CD4-positive, alpha-beta T cell treated with Interleukin-15 for 1 hour (primary cell): ENCODE measurements around the gene SRBD1.

ENCODE experiments used
- DNase-seq: peaks from one replicate; pipeline ENCODE4 v3.0.0-alpha.2; 2020

SRBD1 gene

GRCh38 chr2:45404807-45405297, 206.2 kb downstream of the SRBD1 start:
- DNase-seq: no peak

- DNase-seq: no peak
Observed at GRCh38 chr2:45403036-45403435, 208.0 kb downstream of the SRBD1 start.

GRCh38 chr2:45401431-45401922, 209.6 kb downstream of the SRBD1 start:
- DNase-seq: no peak

GRCh38 chr2:45399040-45399784, 211.9 kb downstream of the SRBD1 start:
- no peak for DNase-seq

- DNase-seq: no peak
Observed at GRCh38 chr2:45397292-45397691, 213.8 kb downstream of the SRBD1 start.

GRCh38 chr2:45396671-45397070, 214.4 kb downstream of the SRBD1 start:
- no peak for DNase-seq

GRCh38 chr2:45394842-45395241, 216.2 kb downstream of the SRBD1 start:
- no peak for DNase-seq

- DNase-seq: no peak
Observed at GRCh38 chr2:45394216-45394615, 216.9 kb downstream of the SRBD1 start.

- DNase-seq: no peak
Observed at GRCh38 chr2:45391866-45392265, 219.2 kb downstream of the SRBD1 start.

GRCh38 chr2:45390861-45391260, 220.2 kb downstream of the SRBD1 start:
- DNase-seq: no peak

- DNase-seq: no peak
Observed at GRCh38 chr2:45390441-45390840, 220.6 kb downstream of the SRBD1 start.

GRCh38 chr2:45388541-45389100, 222.4 kb downstream of the SRBD1 start:
- no peak for DNase-seq

GRCh38 chr2:45382744-45383143, 228.3 kb downstream of the SRBD1 start:
- no peak for DNase-seq

- DNase-seq: no peak
Observed at GRCh38 chr2:45380131-45380836, 230.8 kb downstream of the SRBD1 start.

- DNase-seq: no peak
Observed at GRCh38 chr2:45379399-45380087, 231.5 kb downstream of the SRBD1 start.

GRCh38 chr2:45373534-45373933, 237.5 kb downstream of the SRBD1 start:
- DNase-seq: no peak

GRCh38 chr2:45370369-45370768, 240.7 kb downstream of the SRBD1 start:
- DNase-seq: no peak

- no peak for DNase-seq
Observed at GRCh38 chr2:45368792-45369191, 242.3 kb downstream of the SRBD1 start.

- no peak for DNase-seq
Observed at GRCh38 chr2:45361666-45362065, 249.4 kb downstream of the SRBD1 start.

GRCh38 chr2:45354776-45355175, 256.3 kb downstream of the SRBD1 start:
- DNase-seq: no peak

GRCh38 chr2:45353879-45354278, 257.2 kb downstream of the SRBD1 start:
- DNase-seq: no peak

- no peak for DNase-seq
Observed at GRCh38 chr2:45352506-45352905, 258.6 kb downstream of the SRBD1 start.
